NOMO-1 (cell line): ENCODE data around the gene EPHB1.
"Not testable (repeated sequence)": the region's sequence is repeated elsewhere in the genome, so short reads cannot be mapped to it uniquely, and the experiment has no call there.

Experiments
- DNase-seq, 2 experiments: peaks; one replicate each; lab custom pipeline; 2025; ENCODE audit not compliant: unreplicated experiment in 2 of 2; lab: John Stamatoyannopoulos, UW

The EPHB1 gene

DNA sequence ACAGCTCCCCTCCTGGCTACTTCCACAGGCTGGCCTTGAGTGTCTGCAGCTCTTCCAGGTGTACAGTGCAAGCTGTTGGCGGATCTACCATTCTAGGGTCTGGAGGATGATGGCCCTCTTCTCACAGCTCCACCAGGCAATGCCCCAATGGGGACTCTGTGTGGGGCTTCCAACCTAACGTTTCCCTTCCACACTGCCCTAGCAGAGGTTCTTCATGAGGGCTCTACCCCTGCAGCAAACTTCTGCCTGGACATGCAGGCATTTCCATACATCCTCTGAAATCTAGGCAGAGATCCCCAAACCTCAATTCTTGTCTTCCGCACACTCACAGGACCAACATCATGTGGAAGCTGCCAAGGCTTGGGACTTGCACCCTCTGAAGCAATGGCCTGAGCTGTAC lies 438.4 kb downstream of the EPHB1 start:
- DNase-seq = not testable (repeated sequence)

DNA sequence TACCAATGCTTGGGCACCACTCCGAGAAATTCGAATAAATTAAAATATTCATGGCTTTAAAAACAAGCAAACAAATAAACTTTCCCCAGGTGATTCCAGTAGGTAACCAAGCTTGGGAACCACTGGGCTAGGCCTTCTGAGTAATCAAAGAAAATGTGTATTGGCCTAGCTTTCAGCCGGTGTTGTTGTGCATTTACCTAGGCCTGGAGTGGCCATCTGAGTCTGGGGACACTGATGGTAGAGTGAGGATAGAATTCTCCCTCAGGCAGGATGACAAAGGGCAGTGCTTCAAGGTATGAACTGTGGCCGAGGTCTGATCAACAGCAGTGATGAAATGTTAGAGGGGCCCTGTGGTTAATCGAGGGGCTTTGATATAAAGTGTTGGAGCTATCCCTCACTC lies 440.5 kb downstream of the EPHB1 start:
- DNase-seq = no peak

GRCh38 chr3:135237371-135238143 lies 442.5 kb downstream of the EPHB1 start:
- DNase-seq = peak; percentile 5 to 17

DNA sequence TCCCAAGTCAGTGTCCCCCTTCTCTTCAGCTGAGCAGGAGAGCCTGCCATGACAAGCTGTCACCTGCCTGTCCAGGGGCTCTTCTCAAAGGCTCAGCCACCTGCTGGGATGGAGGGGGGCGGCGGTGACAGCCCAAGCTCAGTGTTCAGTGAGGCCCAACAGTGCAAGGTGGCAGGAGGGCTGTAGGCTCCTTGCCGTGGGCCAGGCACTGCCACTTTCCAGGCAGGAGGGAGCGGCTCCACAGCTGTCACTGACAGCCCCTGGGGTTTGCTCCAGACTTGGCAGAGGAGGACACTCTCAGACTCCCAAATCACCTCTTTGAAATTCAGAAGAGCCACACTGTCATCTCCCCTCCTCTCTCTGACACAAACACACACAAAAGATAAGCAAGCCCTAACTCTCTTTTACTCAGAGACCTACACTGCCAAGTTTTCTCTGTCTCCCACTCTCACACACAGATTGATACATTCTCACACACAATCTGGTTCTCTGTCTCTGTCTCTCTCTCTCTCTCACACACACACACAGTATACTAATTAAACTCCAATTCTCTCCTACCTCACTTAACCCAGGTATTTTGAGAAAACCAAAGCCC lies 443.3 kb downstream of the EPHB1 start:
- DNase-seq = no peak

DNA sequence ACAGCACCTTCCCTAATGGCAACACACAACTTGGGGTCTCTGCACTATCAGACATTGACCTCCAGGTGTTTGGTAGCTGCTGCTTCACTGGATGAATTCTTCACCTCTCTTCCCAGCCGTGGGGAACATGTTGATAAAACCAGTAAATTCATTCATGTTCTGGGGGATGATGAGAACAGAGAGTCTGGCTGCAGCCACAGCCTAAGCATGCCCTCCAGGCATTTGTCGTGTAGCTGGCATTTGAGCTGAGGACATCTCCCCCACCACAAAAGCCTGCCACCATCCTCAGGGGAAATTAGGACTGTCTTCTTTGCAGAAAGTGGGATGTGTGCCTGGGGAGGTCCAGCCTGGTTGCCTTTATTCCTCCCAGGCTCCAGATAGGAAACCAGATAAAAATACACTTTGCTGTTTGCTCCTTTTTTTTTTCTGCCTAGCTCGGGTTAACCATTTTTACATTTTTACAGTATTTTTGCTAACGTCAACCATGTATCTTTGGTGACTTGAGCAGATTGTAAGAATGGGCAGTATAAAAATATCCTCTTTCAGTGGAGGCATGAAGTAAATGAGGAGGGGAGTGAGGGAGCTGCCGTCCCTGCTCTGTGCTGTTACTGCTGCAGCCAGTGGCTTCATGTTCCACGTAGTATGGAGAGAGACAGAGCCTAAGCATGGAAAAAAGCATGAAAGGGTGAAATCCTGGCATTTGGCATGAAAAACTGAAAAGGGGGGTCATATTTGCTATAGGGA lies 444.0 kb downstream of the EPHB1 start:
- DNase-seq = no peak

GRCh38 chr3:135239615-135239884 lies 444.5 kb downstream of the EPHB1 start:
- no peak for DNase-seq

DNA sequence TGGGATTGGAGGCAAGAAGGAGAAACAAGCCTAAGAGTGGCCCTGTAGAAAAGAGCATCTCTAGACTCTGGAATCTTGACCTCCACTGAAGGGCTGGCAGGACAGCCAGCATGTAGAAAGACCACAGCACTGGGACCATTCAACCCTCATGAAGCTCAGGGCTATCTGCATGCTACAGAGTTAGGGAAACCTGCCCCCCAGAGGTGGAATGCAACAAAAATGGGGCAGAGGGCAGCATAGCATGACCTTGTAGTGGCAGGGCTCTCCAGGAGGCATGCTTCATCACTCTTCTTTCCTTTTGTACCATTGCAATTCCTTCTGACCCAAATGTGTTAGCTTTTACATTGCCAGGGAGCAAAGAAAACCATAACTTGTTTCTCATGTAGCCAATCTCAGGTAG lies 445.4 kb downstream of the EPHB1 start:
- peak in 1 of 2 experiments; percentile 3 for DNase-seq

- DNase-seq = no peak
Observed at GRCh38 chr3:135242285-135242684, 447.2 kb downstream of the EPHB1 start.

DNA sequence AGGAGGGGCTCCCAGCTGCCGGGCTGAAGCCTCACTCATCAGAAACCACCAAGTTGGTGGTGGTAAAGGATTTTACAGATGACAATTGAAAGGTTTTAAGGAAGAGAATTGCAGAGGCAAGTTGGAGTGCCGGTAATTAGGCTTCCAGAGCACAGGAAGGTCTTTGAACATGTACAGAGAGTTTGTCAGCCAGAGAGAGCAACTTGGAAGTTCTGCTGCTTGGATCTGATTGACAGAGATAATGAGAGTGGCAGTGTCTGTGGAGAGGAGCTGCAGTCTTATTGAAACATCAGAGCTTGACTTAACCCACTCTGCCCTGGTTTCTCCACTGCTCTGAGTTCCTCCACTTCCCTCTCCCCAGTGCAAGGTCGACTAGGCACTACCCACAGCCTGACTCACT lies 448.6 kb downstream of the EPHB1 start:
- DNase-seq = no peak

DNA sequence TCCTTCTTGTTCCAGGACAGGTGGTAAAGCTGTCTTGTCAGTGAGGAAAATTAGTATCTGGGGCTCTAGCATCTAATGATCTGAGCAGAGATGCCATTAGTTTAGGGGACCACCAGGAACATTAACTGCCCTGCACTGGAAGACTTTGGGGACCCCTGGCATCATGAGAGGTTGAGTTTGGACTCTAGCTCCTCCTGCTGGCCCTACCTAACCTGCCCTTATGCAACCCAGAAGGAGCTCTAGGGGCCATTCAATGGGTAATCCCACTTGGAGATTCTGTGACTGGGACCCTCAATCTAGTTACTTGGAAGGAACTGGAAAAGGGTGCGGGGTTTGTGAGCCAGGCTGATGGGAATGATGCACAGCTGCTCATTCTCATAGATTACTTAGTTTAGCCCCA lies 451.0 kb downstream of the EPHB1 start:
- no peak for DNase-seq

DNA sequence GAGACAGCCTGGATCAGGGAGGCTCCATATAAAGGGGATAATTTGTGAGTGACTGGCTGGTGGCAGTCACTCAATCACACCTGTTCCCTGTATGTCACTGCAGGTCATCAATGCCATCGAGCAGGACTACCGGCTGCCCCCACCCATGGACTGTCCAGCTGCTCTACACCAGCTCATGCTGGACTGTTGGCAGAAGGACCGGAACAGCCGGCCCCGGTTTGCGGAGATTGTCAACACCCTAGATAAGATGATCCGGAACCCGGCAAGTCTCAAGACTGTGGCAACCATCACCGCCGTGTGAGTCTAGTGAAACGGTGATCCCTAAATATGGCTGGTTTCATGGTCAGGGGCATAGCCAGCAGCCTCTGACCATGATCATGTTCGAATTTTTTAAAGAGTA lies 453.2 kb downstream of the EPHB1 start:
- no peak for DNase-seq

DNA sequence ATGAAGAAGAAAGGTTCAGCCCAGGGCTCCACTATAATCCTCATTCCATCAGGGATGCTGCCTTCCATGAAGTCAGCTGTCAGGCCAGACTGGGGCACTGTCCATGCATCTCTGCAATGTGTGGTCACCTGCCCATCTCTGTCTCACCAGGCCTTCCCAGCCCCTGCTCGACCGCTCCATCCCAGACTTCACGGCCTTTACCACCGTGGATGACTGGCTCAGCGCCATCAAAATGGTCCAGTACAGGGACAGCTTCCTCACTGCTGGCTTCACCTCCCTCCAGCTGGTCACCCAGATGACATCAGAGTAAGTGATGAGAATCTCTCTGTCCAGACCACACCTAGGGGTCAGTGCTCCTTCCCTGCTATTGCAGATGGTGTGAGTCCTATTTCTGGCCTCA lies 454.1 kb downstream of the EPHB1 start:
- DNase-seq = no peak

- DNase-seq = no peak
Observed at GRCh38 chr3:135258916-135259315, 463.9 kb downstream of the EPHB1 start.

DNA sequence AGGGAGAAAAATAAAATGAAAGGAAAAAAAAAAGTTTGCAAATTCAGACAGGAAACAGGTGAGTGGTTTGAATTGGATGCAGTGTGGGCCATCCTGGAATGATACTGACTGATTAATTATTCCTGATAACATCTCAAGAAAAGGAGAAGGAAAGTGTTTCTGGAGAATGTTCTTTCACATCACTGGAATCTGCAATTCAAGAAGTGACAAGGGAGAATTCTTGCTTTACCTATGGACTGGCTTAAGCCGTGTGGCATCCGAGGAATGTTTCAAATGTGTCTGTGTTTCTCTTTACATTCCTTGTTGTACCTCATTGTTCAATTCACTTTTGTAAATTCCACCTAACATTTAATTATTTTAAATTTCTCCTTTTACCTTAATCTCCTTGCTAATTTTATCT lies 465.0 kb downstream of the EPHB1 start:
- DNase-seq = no peak

GRCh38 chr3:135261214-135261775 lies 466.2 kb downstream of the EPHB1 start:
- no peak for DNase-seq

DNA sequence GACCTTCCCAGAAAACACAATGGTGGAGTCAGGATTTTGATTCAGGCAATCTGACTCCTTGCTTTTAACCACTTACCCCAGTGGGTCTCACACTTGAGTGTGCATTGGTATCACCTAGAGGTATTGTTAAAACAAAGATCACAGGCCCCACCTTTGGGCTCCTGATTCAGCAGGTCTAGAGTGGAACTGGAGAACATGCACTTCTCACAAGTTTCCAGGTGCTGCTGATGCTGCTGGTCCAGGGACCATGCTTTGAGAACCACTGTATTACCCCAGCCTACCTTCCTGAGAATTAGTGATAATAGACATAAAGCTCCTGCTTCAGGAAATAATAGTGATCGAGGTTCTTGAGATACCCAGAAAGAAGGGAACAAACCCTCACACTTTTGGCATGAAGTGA lies 466.9 kb downstream of the EPHB1 start:
- DNase-seq = no peak

- DNase-seq = no peak
Observed at GRCh38 chr3:135262441-135262840, 467.4 kb downstream of the EPHB1 start.

DNA sequence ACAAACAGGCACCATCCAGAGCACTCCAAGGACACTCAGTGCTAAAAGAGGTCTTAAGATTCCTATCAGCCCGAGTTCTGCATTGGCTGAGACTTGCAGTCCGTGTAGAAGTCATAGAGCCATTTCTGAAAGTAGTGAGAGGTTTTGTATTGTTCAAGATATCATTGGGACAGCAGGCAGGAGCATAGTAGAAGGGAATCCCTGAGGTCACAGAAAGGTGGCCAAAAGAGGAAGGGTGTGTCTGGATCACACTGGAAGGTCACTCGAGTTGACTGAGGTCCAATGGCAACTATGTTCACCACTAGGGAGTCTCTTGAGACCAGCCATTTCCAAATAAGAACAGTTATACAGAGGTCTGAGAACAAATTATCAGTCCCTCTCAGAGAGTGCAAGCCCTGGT lies 468.3 kb downstream of the EPHB1 start:
- DNase-seq = no peak

DNA sequence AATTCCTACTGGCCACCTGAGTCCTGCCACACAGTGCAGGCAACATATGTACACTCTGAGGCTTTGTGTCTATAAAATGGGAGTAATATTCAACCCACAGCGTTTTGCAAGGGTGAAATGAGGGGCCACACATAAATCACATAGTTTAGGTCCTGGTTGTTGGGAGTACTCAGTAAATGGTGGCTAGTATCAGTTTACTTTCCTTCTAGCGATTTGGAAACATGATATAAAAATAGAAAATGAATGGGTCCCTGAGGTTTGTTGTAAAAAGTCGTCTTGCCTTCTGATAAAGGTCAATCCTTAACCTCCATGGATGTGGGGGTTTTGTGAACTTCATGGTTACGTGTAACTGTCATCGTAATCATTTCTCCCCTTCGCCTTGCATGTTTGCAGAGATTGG lies 472.4 kb downstream of the EPHB1 start:
- no peak for DNase-seq

DNA sequence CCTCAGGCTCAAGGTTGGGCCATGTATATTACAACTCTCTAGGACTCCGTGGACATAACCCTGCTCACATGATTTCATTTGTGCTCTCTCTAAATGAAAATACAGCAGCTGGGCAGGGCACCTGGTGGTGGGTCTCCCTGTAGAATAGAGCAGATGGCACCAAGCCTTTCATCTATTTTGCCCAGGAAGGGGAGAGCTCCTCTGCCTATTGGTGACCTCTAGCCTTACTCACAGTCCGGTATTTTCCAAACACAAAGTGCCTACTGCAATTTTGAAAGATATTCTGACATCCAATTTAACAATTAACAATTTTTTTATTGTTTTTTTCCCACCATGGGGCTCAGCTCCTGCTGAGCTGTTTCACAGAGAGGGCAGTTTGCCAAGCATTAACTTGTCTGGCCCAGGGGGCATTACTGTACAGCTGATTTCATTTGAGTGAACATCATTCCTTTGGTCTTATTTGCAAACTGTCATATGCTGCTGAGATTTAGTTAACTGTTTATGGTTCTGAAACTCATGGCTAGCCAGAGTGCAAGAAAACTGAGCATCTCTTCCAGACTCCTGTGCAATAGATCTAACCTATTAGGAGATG lies 474.0 kb downstream of the EPHB1 start:
- DNase-seq = no peak

DNA sequence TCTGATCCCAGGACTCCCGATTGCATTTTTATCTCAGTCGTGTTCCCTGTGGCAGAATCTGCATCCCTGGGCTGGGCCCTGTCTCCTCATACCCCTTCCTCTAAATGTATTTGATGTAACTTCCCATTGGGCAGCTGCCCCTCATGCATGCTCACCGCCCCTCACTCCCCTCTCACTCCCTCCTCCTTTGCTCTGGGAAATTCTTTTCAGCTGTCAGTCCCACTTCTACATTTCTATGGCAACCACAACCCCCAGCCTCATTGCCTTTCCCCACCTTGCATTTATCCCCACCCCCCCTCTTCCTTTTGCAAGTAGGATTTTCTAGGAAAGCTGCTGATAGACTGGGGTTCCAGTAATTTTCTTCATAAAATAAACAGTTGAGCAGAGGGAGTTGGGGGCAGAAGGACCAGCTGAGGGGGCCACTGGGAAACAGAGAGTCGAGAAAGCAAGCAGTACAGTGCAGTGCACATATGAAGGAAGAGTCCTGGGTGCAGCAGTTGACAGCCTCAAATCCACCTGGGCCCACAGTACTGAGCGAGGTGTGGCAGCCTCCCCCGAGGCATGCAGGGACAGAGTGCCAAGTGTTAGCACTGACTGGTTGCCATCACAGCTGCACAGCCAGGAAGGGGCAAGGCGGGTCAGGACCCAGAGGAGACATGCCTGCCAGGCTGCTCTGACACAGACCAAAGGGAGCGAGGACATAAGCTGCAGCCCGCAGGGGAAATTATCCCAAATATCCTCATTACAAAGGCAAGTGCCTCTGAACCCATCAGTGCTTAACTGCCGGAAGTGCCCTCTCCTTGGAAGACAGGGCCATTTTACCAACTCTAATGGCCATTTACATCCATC lies 476.3 kb downstream of the EPHB1 start:
- DNase-seq = no peak
